DMS53 treated with DMSO at 0.1 percent for 48 hours (cell line): ENCODE data around the gene SLC6A3.

Experiments
- DNase-seq: peaks from one replicate; lab custom pipeline; 2025; ENCODE audit not compliant: unreplicated experiment; lab: John Stamatoyannopoulos, UW

SLC6A3 gene

DNA sequence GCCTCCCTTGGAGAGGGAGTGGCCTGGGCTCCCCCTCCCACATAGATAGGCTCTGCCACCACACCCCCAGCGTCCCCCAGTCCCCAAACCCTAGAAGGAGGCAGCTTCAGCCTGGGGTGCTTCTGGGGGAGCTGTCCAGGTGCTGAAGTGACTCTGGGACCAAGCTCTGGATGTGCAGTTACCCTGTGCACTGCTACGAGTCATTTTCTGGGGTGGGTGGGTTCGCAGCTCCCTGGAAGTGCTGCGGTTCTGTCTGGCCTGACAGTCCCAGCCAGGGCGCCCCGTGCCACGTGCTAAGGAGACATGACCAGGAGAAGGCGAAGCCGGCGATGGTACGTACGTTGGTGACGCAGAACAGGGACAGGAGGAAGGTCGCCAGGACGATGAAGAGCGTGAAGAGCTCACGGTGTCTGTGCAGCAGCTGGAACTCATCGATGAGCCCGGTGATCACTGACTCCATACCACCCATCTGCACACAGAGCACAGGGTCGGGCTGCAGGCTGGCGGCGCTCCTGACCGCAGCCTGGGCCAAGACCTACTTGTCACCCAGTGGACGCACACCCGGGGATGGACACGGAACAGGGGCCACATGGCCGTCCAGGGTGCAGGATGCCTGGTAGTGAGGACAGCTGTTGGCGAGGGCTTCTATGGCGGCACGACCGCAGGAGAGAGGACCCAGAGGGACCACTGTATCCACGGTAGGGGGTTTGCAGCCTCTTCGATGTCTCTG is 35.7 kb downstream of the SLC6A3 start:
- DNase-seq, result no peak

DNA sequence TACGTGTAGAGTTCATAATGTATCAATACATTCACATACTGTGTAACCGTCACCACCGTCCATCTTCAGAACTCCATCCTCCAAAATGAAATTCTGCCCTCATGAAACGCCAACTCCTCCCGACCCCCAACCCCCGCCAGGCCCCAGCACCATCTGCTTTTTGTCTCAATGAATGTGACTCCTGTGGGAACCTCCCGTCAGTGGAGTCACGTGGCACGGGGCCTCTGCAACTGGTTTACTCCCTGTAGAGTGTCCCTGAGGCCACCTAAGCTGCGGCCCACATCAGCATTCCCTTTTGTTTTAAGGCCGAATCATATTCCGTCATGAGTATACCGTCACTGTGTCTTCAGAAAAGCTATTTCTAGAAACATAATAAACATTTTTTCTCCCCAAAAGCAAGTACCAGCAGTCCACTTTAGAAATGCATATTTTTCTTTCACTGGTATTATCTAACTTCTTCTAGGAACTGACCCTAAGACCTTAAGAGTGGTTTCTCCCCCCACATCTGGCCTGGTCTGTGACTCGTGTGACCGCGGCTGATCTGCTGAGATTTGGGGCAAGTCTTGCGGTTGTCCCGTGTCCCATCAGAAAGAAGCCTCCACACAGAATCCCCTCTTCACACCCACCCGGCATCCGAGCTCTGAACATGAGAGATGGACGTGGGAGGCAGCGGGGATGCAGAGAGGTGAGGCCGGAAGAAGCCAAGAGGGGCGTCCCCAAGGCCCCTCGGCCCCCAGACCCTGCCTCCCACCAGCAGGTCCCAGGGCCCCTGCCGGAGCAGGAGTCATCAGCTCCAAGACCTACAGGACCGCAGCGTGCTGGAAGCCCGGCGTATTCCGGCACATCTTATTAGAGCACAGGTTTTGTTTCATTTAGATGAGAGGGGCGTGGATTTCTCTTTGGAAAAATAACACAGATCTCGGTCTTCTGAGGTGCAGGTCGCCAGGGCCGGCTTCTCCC is 38.3 kb downstream of the SLC6A3 start:
- no peak for DNase-seq

DNA sequence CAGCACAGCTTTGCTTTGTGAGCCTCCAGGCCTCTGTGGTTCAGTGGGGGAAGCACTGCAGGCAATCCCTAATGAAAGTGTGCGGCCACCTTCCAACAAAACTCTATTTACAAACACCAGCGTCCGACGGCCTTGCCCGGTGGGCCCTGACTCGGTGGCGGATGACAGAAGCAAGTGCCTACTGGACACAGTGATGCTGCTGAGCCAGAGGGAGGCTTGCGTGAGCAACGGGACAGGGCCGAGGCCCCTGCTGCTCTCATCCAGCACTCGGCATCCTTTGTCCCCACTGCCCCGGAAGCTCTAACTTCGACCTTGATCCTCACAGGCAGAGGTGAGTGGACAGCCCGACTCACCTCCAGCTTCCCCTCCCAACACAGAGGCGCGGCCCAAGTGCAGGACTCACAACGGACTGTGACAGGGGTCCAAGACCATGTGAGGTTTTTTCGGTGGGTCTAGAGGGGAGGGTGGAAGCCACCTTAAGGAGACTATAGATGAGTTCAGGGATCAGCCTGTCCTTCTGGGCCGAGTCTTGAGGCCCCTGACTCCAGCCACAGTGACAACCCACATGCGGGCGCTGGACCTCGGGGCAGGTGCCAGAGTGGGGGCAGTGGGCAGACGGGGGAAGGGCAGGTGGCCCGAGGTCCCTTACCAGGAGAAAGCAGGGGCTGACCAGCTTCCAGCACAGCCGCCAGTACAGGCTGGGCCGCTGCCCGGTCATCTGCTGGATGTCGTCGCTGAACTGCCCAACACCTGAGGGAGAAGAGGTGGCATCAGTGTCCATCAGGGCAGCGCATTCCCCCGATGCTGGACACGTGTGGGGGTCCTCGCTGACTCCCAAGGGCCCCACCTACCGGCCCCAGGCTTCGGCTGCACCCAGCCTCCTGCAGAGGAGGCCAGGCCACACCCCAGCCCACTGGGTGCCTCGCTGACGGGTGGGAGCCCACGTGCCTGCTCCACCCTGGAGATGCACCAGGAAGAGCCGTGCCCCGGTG is 39.4 kb downstream of the SLC6A3 start:
- no peak for DNase-seq

DNA sequence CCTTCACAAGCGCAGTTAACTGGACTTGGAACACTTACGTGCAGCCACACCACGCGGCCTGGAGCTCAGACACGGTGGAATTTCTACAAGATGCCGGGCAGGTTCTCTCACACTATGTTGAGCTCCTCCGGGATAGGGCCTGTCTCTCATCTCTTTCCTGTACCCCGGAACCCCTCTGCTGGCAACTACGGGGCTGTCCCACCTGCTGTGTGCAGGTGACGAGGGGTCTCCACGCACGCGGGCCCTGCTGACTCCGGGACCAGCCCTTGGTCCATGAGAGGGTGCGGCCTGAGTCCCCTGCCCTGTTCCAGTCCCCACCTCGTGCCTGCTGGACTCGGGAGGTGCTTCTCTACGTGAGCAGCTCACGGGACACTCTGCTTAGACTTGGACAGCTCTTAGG is 40.1 kb downstream of the SLC6A3 start:
- no peak for DNase-seq

DNA sequence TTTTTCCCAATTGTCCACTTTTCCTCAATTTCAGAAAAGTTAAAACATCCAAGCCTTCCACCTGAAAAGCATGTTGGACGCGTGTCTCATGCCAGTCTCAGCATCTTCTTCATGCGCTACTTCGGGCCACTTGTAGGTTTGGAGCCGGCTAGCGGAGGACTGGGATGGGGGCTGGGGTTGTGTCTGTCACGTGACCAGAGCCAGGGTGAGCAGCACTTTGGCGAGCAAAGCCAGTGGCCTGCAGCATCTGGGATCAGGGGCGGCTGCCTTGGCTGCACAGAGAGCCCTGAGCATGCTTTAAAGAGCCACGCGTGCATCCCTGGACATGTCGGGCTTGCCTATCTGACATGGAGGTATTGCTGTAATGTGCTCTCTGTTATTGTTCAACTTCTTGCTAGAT is 41.2 kb downstream of the SLC6A3 start:
- no peak for DNase-seq

DNA sequence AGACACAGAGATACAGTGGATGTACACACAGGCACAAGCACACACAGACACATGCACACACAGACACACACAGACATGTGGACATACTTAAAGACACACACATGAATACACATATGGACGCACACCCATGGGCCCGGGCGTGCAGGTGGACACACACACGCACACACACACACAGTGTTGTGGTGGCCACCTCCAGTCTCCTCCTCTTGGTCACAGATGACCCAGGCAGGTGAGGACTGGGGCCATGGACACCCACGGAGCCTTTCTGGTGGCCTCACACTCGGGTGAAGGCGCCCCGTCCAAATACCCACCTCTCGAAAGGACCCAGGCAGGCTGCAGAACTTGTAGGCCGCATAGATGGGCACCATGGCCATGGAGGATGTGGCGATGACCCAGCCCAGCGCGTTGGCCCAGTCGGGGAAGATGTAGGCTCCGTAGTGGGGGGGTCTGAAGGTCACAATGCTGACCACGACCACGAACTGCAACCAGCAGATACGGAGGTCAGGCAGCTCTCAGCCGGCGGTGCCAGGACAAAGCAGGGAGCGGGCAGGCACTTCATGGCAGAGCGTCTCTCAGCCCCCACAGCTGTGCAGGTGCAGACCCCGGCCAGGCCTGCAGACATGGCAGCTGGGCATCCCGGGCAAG is 42.5 kb downstream of the SLC6A3 start:
- DNase-seq, result no peak

DNA sequence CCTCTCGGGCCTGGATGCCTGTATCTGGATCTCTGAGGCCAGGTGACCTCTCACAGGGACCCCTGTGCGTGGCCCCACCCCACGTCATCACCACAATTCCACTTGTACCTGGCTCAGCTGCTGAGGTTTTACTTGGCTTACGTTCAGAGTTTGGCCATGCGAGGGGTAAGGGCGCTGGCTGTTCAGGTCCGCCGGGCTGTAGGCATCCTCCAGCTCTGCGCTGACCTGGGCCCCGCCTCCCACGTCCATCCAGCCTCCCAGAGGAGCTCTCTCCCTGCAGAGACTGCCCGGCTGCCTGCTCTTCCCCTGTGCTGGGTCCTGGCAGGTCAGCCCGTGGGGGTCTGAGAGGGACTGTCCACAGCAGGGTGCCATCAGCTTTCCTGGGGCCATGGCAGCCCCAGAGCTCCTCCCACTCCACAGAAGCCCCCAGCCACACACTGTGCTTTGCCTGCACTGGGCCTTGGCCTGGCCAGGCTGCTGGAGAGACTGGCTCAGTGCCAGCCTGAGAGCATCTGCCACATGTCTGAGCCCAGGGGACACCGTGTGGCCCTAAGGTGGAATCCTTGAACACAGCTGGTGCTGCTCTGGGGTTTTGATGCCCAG is 43.6 kb downstream of the SLC6A3 start:
- DNase-seq, result peak; percentile 4

DNA sequence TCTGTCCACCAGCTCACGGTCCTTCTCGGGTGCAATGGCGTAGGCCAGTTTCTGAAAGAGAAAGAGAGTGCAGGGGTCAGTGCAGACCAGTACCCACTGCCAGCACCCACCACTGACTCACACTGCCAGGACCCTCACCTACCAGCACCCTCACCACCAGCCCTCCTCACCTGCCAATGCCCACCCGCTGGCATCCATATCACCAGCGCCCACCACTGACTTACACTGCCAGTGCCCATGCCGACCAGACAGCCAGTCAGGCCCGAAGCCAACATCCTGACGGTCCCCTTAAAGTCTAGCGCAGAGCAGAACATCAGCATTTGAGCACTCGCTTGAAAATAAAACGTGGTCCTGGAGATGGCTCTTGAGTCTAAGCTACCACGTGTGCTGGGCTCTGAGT is 44.3 kb downstream of the SLC6A3 start:
- no peak for DNase-seq

DNA sequence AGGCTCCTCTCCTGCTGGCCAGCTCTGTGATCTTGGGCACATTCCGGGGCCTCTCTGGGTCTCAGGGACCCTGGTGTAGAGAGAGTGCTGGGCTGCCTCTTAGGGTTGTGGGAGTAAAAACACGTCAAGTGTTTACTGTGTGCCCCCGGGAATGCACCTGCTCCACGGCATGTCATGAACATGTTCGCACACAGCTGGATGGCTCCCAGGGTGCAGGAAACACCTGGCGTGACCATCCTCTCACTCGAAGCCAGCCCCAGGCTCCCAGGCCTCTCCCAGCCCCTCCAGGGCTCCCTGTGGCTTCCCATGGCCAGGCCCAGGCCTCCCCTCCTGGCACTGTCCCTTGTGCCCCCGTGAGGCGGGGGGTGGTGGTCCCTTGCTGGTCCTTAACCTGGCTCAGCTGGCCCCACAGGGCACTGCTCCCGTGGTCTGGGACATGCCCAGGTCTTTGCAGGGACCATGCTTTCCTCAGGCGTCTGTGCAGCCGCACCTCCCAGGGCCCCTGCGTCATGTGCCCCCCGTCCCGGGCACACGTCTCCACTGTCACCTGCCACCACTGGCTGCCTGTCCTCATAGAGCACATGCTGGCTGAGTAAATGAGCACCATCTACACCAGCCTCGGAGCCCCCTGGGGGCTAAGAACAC is 44.9 kb downstream of the SLC6A3 start:
- no peak for DNase-seq

DNA sequence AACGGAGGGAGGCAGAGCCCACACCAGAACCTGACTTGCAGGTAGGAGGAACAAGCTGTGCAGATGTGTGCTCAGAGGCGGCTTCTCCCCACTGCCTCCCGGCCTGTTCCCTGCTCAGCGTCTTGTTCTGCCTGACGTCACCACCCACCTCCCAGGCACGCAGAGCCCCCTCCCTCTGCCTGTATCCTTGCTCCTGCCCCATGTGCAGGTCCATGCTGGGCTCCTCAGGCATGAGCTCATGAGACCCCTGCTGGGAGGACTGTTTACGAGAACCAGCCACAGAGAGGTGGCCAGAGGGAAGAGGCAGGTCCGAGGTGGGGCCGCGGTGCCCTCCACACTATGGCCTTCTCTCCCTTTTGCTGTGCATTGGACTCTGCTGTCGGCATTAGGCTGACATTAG is 45.5 kb downstream of the SLC6A3 start:
- no peak for DNase-seq

DNA sequence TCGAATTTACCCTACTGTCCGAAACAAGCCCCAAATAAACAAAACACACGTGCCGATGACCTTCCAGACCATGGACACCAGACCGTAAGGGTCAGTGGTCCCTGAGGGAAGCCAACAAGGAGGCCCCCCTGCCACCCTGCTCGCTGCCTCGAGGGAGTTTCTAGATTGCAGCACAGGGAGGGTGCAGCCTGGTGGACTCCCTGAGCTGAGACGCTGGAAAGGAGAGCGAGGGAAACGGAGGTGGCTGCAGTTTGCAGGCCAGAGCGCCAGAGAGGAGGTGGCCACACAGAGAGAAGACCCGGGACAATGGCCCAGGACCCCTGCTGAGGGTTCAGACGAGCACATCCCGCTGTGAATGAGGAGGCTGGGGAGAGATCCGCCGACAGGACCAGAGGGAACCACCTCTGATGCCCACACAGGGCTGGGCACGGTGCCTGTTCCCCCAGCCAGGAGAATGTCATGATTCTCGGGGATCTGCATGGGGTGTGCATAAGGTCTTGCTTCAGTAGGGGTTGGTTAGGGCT is 48.9 kb downstream of the SLC6A3 start:
- DNase-seq, result no peak

DNA sequence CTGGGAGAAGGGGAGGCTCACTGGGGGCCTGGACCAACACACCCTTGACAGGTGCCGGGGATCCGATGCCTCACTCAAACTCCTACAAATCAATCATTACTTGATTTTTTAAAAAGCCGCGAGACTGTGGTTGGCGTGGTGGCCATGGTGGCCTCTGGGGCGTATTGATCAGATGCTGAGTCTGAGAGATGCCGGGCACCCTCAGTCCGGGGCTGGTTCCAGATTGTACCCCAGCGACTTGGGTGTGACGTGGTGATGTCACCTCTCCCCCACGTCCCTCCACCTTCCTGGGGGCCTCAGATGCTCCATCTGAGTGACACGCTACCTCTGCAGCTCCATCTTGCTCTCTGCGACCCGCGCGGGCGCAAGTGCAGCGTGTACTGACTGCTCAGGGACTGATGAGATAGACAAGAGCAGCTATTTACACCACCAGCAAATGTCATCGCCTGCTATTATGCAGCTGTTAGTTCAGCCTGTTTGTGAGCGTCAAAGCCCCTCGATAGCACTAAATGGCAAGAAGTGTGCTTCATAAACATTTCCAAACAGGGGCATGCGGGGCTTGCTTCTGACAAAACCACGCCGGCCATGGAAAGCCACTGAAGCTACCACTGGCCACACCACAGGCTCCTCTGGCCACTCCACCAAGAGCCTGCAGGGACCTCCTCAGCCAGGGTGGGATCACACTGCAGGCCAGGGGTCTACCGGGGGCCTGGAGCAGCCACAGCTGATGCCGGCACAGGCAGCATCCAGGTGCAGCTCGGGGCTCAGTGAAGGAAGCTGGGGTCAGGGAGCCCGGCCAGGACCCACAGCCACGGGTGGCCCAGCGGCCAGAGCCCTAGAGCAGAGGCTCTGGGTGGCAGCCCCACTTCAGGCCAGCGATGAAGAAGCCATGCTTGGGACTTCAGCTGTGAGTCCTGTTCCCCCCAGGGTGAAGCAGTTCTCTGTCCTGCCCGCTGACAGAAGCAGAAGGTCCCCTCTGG is 50.1 kb downstream of the SLC6A3 start:
- no peak for DNase-seq

DNA sequence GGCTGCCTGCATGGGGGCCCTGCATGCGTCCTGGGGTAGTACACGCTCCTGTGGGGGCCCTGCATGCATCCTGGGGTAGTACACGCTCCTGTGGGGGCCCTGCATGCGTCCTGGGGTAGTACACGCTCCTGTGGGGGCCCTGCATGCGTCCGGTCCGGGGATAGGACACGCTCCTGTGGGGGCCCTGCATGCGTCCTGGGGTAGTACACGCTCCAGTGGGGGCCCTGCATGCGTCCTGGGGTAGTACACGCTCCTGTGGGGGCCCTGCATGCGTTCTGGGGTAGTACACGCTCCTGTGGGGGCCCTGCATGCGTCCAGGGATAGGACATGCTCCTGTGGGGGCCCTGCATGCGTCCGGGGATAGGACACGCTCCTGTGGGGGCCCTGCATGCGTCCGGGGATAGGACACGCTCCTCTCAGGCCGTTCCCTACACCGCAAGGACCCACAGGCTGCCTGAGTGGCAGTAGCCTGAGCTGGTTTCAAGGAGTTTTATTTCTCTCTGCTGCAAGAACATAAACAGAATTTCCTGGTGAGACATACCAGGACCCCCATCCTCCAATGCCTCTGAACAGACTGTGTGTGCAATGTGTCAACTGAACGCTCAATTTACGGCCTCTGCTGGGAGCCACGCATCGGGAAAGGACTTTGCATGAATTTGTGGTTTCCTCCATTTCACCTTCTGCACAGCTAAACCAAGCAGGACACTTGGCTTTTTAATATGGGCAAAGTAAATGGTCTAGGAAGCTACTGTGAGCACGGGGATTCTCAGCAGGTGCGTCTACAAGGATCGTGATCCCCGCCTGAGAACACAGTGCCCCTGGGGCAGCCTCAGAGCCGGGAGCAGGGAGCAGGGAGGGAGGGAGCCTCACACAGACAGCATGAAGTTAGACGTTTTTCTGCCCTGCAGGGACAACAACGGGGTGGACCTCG is 51.4 kb downstream of the SLC6A3 start:
- DNase-seq, result no peak

DNA sequence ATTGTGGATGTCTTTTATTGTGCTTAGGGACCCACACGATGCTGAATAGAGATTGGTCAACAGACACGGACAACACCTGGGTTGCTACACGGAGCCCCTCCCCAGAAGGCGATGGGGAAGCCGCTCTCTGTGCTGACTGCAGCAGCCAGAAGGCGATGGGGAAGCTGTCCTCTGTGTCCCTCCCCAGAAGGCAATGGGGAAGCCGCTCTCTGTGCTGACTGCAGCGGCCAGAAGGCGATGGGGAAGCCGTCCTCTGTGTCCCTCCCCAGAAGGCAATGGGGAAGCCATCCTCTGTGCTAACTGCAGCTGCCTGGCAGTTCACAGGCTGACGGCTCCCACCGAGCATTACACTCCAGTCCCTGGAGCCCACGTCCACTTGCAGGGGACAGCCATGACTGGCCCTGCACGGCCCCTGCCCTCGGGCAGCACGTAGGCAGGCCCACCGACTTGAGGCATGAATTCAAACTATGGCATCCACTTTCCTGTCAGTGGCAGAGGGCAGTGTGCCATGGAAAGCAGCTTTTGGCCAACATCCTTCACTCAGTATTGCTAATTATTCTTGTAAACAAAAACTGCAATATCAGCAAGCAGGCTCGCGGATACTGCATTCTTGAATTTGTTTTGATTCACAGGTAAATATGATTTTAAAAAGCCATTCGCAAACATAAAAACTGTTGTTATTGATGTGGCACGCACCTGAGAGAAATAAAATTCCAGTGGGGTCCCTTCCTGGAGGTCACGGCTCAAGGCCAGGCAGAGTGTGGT is 52.3 kb downstream of the SLC6A3 start:
- DNase-seq, result no peak

DNA sequence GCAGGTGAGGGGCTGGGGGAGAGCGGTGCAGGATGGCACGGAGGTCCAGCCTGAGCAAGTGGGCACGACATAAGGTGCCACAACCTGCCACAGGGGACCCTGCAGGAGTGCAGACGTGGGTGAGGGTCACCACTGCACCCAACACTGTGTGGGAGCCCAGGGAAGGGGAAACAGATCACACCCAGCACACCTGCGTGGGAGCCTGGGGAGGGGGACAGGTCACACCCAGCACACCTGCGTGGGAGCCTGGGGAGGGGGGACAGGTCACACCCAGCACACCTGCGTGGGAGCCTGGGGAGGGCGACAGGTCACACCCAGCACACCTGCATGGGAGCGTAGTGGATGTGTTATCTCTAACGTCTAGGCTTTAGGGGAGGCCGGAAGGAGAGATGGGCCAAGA is 53.0 kb downstream of the SLC6A3 start:
- no peak for DNase-seq

DNA sequence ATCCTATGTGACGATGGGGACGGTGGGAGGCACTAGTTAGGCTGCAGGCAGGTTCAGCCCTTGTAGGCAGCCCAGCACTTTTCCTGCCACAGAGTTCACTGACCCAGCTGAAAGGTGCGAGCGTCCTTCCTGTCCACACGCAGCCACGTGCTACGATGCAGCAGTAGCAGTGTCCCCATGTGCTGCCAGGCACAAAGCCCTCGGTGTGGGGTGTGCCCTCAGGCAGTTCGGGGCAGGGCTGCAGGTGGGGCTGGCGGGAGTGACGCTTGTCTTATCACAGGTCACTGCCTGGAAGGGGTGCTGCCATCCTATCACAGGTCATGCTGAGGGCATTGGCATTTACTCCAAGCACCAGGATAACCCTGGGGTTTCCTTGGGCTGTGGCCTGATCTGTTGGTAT is 53.5 kb downstream of the SLC6A3 start:
- DNase-seq, result no peak
